Cerebellar nuclear complex (tissue), 1 donor: ENCODE results near the gene IKZF3.
"Not testable (repeated sequence)": the region's sequence is repeated elsewhere in the genome, so short reads cannot be mapped to it uniquely, and the experiment has no call there.

Source experiments
- DNase-seq, 2 experiments: peaks; one replicate each; lab custom pipeline; 2025; lab: John Stamatoyannopoulos, UW

IKZF3 gene

DNA sequence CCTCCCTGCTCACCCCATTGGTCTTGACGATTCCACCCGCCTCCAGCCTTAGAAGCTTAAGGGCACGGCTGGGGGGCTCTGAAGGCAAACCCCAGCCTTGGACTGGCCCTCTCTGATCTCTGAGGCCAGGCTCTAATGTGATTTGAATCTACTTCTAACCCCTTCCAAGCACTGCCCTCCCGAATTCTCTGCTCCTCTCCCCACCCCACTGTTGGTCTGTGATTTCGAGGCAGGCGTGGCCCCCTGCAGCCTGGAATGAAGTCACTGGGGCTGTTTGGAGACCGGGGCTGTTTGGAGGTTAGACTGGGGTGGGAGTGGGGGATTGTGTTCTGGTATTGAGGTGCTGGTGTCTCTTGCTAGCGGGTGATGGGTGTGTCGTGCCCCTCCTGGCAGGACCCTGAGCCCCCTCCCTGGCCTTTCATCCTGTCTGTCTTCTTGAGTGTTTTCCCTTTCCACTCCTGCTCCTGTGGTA is 124.2 kb downstream of the IKZF3 start:
- no peak for DNase-seq

DNA sequence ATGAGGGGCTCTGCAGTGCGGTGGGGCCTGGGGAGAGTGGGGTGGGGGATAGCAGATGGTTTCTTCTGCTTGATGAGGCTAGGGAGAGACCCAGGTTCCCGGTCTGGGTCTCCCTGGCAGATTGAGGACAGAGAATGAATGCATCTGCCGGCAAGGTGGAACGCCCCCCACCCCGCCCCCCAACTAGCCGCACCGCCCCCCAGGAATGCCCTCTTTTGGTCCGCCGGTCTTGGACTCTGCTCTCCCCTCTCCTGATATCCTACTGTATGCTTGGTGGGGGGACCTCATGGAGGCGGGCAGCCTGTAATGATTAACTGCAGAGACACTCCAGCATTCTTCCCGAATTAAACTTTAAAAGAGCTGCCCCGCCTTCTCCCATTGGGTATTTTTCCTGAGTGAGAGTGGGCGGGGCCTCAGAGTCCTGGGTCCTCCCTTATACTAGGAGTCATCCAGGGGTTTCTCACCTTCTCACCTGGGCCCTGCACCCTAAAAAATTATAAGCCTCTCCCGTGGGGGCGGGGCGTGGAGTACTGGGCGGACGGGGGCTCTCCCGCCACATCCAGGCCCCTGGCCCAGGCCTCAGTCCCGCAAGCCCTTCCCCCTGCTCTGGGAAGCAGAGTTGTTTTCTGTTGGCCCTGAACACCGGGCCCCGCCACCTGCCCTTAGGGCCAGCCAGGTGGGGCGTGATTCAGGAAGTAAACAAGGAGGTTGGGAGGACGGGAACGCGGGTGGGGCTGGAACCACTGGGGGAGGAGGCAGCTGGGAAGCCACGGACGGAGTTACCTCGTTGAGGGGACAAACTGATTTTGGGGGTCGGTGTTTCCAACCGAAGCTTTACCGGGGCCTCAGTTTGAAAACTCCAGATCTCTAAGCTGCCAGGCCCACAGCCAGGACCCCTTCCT is 124.9 kb downstream of the IKZF3 start:
- DNase-seq = no peak

- DNase-seq = peak in 1 of 2 experiments; percentile 35
These were observed 125.6 kb downstream of the IKZF3 start for GRCh38 chr17:39738568-39738901.

- peak in 1 of 2 experiments; percentile 67 for DNase-seq
These were observed 126.1 kb downstream of the IKZF3 start, which contains the start of gene GRB7 for GRCh38 chr17:39737760-39738567. GRB7 (plus strand) TSS chr17:39737938; CDS start chr17:39742302, 4,364 bp downstream.

DNA sequence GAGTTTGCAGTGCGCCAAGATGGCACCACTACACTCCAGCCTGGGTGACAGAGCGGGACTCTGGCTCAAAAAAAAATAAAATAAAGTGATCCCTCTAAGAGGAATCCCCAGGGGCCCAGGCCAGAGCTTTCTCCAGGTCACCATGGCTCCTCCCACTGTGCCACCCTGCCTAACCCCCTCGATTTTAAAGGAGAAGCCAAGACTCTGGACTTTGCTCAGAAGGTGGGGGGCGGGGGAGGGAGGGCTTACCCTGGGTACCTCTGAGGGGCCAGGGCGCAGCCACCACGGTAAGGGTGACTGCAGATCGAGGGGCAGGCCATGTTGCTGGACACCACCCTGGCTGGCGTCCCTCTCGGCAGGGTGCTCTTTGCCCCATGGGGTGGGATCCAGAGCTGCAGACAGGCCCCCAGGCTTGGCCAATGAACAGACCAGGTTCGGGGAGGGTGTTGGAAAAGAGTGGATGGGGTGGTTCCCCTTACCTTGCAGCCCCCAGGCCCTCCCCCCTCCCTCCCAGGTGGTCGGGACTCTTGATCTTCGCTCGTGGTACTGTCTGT is 126.8 kb downstream of the IKZF3 start:
- DNase-seq = no peak

GRCh38 chr17:39736319-39737165 is 127.6 kb downstream of the IKZF3 start:
- DNase-seq = no peak

DNA sequence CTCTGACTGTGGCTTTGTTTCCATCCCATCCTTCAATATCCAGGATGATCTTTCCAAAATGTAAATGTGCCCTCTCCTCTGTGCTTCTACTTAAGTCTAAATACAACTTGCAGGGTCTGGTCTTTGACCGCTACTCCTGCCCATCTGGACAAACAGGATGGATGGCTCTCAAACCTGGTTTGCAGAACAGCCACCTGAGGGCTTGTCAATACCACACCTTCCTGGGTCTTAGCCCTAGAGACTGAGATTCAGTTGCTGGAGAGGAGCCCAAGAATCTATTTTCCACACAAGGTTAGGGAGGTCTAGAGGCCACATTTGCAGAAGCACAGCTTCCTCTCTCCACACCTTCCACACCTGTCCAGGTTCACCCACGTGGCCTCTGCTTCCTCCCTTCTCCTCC is 128.2 kb downstream of the IKZF3 start:
- no peak for DNase-seq

- DNase-seq = no peak
These were observed 131.5 kb downstream of the IKZF3 start for GRCh38 chr17:39732586-39732985.

- peak in 1 of 2 experiments; percentile 44 for DNase-seq
These were observed 133.8 kb downstream of the IKZF3 start, which contains the start of gene MIEN1 for GRCh38 chr17:39730095-39730921. MIEN1 (minus strand) TSS chr17:39730532; CDS start chr17:39730495, 37 bp downstream.

DNA sequence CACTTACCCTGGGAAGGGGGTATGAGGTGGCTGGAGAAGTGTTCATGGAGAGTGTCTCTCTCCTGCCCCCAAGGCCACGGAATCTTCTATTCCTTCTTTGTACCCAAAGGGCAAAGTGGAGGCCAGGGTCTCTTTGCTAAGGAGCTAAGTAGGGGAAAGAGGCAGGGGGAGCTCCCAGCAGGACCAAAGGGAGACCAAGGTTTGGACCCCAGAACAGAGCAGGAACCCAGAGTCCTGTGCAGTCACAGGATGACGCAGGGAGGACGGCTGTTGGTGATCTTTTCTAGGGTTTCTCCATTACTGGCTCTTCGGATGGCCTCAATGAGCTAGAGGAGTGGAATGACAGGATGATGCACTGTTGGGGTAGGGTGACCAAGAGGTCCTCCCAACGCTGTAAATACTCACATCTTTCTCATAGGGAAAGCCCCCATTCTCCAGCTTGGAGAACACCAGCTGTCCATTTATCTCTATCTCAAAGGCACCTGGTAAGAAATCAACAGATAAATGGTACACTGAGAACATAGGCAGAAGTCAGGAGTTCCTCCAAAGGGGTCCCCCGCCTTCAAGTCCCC is 134.7 kb downstream of the IKZF3 start:
- DNase-seq = no peak

GRCh38 chr17:39727556-39727955 is 136.6 kb downstream of the IKZF3 start:
- DNase-seq = no peak

DNA sequence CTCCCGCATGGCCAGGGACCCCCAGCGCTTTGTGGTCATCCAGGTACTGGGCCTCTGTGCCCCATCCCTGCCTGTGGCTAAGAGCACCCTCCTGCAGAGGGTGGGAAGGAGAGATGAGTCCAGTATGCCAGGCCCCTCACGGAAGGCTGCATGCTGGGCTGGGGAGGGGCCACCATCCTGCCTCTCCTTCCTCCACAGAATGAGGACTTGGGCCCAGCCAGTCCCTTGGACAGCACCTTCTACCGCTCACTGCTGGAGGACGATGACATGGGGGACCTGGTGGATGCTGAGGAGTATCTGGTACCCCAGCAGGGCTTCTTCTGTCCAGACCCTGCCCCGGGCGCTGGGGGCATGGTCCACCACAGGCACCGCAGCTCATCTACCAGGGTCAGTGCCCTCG is 137.5 kb downstream of the IKZF3 start:
- no peak for DNase-seq

GRCh38 chr17:39725923-39726322 is 138.2 kb downstream of the IKZF3 start:
- not testable (repeated sequence) for DNase-seq

DNA sequence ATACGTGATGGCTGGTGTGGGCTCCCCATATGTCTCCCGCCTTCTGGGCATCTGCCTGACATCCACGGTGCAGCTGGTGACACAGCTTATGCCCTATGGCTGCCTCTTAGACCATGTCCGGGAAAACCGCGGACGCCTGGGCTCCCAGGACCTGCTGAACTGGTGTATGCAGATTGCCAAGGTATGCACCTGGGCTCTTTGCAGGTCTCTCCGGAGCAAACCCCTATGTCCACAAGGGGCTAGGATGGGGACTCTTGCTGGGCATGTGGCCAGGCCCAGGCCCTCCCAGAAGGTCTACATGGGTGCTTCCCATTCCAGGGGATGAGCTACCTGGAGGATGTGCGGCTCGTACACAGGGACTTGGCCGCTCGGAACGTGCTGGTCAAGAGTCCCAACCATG is 139.4 kb downstream of the IKZF3 start:
- no peak for DNase-seq

GRCh38 chr17:39722965-39723848 is 140.9 kb downstream of the IKZF3 start:
- DNase-seq = no peak

GRCh38 chr17:39722104-39722503 is 142.0 kb downstream of the IKZF3 start:
- DNase-seq = no peak

DNA sequence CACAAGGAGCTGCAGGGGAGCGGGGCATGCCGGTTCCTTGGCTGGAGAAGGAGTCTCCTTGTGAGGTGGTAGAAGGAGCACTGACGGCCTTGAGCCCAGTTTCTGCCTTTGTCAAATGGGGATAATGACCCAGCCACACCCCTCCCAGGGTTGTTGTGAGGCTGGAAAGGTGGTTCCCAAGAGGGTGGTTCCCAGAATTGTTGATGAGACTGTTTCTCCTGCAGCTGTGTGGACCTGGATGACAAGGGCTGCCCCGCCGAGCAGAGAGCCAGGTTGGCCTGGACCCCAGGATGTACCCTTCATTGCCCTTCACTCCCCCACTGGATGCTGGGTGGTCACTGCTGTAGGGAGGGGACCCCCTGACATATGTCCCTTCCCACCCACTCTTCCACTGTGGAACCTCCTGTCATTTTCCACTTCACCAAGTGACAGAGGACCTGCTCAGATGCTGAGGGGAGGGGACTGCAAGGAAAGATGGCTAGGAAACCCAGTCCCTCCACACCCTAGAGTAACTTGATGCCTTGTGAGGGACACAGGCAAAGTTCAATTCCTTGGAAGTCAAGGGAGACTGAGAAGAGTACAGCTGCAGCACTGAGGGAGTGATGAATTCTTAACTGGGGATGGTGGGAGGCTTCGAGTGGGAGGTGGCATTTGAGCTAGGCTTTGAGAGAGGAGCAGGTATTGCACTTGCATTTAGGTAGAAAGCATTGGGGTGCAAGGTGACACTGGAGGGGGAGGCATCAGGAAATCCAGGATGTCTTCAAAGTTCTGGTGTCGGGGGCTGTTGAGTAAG is 144.4 kb downstream of the IKZF3 start:
- DNase-seq = no peak

- DNase-seq = no peak
These were observed 146.5 kb downstream of the IKZF3 start for GRCh38 chr17:39717660-39718059.
